MM.1S (cell line): ENCODE results near the gene TMEM154.

Source experiments
- CTCF ChIP-seq: fragments of 300-600 bp; sonication (generic); IDR thresholded peaks from 2 replicates; pipeline ENCODE4 v1.5.1; 2016; ENCODE audit warnings: antibody characterized with exemption, low read length, mixed read lengths
- EZH2 ChIP-seq: fragments of 300-600 bp; sonication (generic); optimal IDR thresholded peaks from 2 replicates; pipeline ENCODE3; 2017; ENCODE audit warnings: low read depth, mild to moderate bottlenecking, antibody characterized with exemption, low read length, mixed read lengths
- EZH2phosphoT487 ChIP-seq: fragments of 300-600 bp; sonication (generic); IDR thresholded peaks from 2 replicates; pipeline ENCODE4 v1.6.1; 2018; ENCODE audit warnings: antibody characterized with exemption, low read length

- no peak for TF ChIP-seq CTCF
- TF ChIP-seq EZH2, result no peak
- TF ChIP-seq EZH2phosphoT487, result no peak
Measured at GRCh38 chr4:152616804-152617203, 63.0 kb downstream of the TMEM154 start.
